ENCODE measurements around the gene KLHL17.

- TF ChIP-seq CTCF (IDR thresholded peaks at IDR 0.05; ENCODE audit: low read length), result no peak
- no peak for TF ChIP-seq EZH2phosphoT487 (IDR thresholded peaks at IDR 0.05; ENCODE audit: low read length)
These were observed 5.2 kb downstream of the KLHL17 start for GRCh38 chr1:965526-966134.
